GM12872 (cell line): ENCODE data around the gene PCSK5.

Experiments used
- TF ChIP-seq, protein P1 (sequence below): IDR thresholded peaks from 3 replicates; pipeline ENCODE4 v1.5.1; 2011; ENCODE audit warnings: low read depth, mild to moderate bottlenecking, low read length, moderate library complexity; ENCODE audit not compliant: insufficient read depth

Gene PCSK5

DNA sequence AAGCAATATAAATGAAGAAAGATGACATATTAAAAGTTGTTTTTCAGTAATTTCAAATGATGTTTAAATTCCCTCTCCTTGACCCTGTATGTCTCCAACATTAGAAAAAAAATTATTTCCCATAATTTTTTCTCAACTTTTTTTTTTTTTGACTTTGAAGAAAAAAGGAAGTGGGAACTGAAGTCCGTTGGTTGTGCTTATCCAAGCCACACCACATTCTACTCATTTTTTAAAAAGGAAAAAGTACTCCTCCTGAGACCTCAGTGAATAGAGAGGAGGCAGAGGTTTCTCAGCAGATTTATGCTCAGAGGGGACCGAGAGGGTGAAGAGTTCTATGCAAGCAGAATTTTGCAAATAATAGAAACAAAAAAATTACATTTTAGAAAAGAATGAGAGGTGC, 123.3 kb downstream of the PCSK5 start:
- TF ChIP-seq, protein P1, sequence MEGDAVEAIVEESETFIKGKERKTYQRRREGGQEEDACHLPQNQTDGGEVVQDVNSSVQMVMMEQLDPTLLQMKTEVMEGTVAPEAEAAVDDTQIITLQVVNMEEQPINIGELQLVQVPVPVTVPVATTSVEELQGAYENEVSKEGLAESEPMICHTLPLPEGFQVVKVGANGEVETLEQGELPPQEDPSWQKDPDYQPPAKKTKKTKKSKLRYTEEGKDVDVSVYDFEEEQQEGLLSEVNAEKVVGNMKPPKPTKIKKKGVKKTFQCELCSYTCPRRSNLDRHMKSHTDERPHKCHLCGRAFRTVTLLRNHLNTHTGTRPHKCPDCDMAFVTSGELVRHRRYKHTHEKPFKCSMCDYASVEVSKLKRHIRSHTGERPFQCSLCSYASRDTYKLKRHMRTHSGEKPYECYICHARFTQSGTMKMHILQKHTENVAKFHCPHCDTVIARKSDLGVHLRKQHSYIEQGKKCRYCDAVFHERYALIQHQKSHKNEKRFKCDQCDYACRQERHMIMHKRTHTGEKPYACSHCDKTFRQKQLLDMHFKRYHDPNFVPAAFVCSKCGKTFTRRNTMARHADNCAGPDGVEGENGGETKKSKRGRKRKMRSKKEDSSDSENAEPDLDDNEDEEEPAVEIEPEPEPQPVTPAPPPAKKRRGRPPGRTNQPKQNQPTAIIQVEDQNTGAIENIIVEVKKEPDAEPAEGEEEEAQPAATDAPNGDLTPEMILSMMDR: no peak

DNA sequence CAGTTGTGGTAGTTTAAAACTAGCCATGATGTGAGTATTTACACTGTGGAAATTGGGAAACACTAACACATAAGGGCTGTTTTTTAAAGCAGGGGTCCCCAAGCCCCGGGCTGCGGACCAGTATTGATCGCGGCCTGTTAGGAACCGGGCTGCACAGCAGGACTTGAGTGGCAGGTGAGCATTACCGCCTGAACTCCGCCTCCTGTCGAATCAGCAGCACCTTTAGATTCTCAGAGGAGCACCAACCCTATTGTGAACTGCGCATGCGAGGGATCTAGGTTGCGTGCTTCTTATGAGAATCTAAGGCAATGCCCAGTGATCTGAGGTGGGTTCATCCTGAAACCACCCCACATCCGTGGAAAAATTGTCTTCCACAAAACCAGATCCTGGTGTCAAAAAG, 127.8 kb downstream of the PCSK5 start:
- TF ChIP-seq, protein P1: no peak

DNA sequence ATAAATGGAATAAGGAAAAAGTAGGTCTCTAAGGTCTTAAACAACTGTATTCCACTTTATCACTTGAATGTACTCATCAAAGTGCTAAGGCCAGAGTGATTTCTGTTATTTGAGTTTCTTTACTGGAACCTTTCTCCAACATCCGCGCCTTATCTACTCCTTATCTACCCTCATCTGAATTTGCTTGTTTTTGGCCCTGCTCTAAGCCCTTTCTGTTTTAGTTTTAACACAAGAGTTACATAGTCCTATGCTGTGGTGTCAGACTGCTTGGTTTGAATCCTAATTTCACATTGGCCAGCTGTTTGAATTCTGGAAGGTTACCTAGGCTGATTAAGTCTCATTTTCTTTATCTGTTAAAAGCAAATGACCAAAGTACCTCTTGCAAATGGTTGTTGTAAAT, 128.3 kb downstream of the PCSK5 start:
- TF ChIP-seq, protein P1: no peak

DNA sequence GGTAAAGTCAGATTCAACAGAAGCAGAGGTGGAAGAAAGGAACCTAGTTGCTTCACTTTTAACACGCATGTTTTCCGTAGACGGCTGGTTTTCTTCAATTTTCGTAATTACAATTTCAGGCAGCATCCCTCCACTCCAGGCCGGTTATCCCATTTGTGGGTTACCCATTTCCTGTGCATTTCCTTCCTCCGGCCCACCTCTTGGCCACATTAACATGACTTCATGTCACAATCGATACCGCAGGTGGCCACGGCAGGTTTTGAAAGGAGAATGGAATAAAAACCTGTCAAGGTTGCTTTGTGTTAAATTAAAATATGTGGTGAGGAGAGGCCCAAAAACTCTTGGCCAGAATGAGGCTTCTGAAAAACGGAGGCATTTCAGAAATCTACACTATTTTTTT, 130.2 kb downstream of the PCSK5 start:
- TF ChIP-seq, protein P1: no peak

DNA sequence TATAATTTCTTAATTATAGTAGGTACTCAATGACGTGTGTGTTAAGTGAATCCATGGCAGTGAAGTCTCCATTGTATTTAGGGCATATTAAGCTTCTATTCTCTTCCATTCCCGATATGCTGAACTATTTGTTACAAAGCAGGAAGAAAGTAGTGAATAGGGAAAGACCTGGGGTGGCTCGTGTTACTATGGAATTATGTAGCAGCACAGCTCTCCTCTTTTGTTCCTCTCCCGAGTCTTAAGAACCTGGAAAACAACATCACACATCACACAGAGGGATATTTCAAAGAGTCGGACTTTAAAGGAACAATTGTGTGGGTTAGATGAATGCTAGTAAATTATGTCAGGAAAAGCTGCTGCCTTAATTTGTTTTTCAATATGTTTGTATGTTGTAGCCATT, 131.8 kb downstream of the PCSK5 start:
- TF ChIP-seq, protein P1: no peak

DNA sequence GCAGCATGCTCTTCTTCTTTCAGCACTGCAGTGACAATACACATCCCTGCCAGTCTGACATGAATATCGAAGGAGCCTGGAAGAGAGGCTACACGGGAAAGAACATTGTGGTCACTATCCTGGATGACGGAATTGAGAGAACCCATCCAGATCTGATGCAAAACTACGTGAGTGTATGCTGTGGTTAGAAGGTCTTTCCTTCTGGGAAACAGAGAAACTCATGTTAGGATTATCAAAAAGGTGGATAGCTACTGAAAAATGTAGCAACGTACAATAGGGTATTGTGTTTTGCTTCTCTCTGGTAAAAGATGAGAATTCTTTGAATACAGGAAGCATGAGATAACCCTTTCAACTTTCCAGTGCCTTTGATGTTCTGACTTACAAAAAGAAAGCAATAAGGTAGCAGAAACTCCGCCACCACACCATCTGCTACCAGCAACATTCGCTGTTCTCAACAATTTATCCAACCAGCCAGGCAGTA, 133.3 kb downstream of the PCSK5 start:
- TF ChIP-seq, protein P1: no peak

DNA sequence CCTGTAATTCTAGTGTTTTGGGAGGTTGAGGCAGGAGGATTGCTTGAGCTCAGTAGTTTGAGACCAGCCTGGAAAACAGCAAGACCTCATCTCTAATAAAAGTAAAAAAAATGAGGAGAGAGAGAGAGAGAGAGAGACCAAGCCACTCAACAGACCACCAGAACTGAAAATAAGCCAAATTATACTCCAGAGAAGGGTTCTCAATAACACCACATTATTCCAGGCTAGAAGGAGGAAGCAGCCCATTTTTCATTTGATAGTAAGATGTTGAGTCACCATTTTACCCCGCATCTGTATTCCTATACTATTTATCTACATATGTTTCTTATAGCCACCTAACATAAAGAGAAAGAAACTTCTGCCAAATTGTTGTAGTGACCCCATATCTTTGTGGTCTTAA, 134.8 kb downstream of the PCSK5 start:
- TF ChIP-seq, protein P1: no peak

DNA sequence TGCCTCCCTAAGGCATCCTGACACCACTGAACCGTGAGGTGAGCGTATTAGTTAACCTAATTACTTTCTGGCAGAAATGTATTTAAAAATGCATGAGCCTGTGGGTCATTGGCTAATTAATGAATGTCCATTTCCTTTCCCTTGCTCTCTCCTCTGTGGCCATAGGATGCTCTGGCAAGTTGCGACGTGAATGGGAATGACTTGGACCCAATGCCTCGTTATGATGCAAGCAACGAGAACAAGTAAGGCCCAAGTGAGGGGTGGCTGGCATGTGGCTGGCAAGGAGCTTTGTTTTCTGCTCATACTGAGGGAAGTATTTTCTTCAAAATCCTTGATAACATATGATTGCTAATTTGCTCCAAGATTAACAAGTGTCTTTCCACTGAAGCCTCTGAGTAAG, 136.3 kb downstream of the PCSK5 start:
- TF ChIP-seq, protein P1: no peak
